Fibroblast of lung (primary cell): ENCODE results near the gene APC2. TPM values are rescaled to one million over a fixed set of nuclear protein-coding genes. Genes with fewer than 3 reads are reported as not detected.

Experiments used
- DNase-seq, 2 donors: peaks; one replicate each; pipeline versions ENCODE4 v3.0.0 to v3.0.0-alpha.2; 2010; ENCODE audit warnings: low read depth in 2 of 2
- H2AFZ ChIP-seq: 2 replicates; pipeline ENCODE4 v1.5.1; 2012; ENCODE audit warnings: low read length, control low read depth, inconsistent platforms
- H3K27ac ChIP-seq: 2 replicates; pipeline ENCODE4 v1.5.1; 2011; ENCODE audit warnings: low read length, control low read depth; ENCODE audit not compliant: insufficient read depth
- H3K27me3 ChIP-seq: 2 replicates; pipeline ENCODE4 v1.5.1; 2011; ENCODE audit warnings: mild to moderate bottlenecking, low read length; ENCODE audit not compliant: control insufficient read depth, insufficient read depth
- H3K36me3 ChIP-seq: 2 replicates; pipeline ENCODE4 v1.5.1; 2011; ENCODE audit warnings: low read length; ENCODE audit not compliant: control insufficient read depth, insufficient read depth
- H3K4me1 ChIP-seq: 2 replicates; pipeline ENCODE4 v1.5.1; 2011; ENCODE audit warnings: low read length; ENCODE audit not compliant: control insufficient read depth, insufficient read depth; ENCODE audit errors: extremely low read depth
- H3K4me2 ChIP-seq: 2 replicates; pipeline ENCODE4 v1.5.1; 2011; ENCODE audit warnings: low read length, control low read depth; ENCODE audit not compliant: insufficient read depth; ENCODE audit errors: extremely low read depth
- H3K4me3 ChIP-seq, 4 experiments: fragments of 200-600 bp in 1 of 4; sonication (generic) in 1 of 4; replicated peaks in 1 of 4; 2 replicates each; pipeline ENCODE4 v1.5.1; 2011 to 2016; ENCODE audit warnings: low read length in 4 of 4, low read depth in 3 of 4, mild to moderate bottlenecking in 3 of 4, control low read depth in 2 of 4, inconsistent platforms in 1 of 4, mixed read lengths in 1 of 4; ENCODE audit not compliant: insufficient read depth in 1 of 4; ENCODE audit errors: control extremely low read depth in 1 of 4
- H3K79me2 ChIP-seq: 2 replicates; pipeline ENCODE4 v1.5.1; 2012; ENCODE audit warnings: mild to moderate bottlenecking, low read length, inconsistent platforms; ENCODE audit not compliant: control insufficient read depth, insufficient read depth
- H3K9ac ChIP-seq: 2 replicates; pipeline ENCODE4 v1.5.1; 2011; ENCODE audit warnings: mild to moderate bottlenecking, low read length, control low read depth; ENCODE audit not compliant: insufficient read depth
- H3K9me3 ChIP-seq: 2 replicates; pipeline ENCODE4 v1.5.1; 2012; ENCODE audit warnings: low read depth, low read length; ENCODE audit not compliant: control insufficient read depth, insufficient read depth
- H4K20me1 ChIP-seq: 2 replicates; pipeline ENCODE4 v1.5.1; 2011; ENCODE audit warnings: low read length; ENCODE audit not compliant: control insufficient read depth, insufficient read depth; ENCODE audit errors: extremely low read depth
- CTCF ChIP-seq, 2 donors: IDR thresholded peaks in 1 of 2; conservative IDR thresholded peaks in 1 of 2; 1 replicate in 1 of 2; 2 replicates in 1 of 2; pipeline ENCODE4 v1.5.1; 2011 to 2012; ENCODE audit warnings: low read length in 2 of 2, control low read depth in 1 of 2, inconsistent platforms in 1 of 2, low read depth in 1 of 2, mild to moderate bottlenecking in 1 of 2
- EZH2 ChIP-seq: IDR thresholded peaks from 2 replicates; pipeline ENCODE4 v1.5.1; 2012; ENCODE audit warnings: low read length, control low read depth, mild to moderate bottlenecking; ENCODE audit errors: missing control alignments
- polyA plus RNA-seq, 2 donors: library from polyadenylated mRNA; depleted of rRNA in 1 of 2; stranded (reverse) in 1 of 2; unstranded in 1 of 2; fragments of >200 nt; gene quantifications; 2 replicates each; pipeline ENCODE4 v1.2.1, GENCODE V29; 2011 to 2012; ENCODE audit warnings: missing spikeins in 1 of 2
- total RNA-seq: library from RNA; depleted of rRNA; stranded (reverse); fragments of >200 nt; gene quantifications from 2 replicates; pipeline ENCODE4 v1.2.1, GENCODE V29; 2014

The APC2 gene
- total and polyA plus RNA-seq, 2 donors (not counting 1 experiment from before 2014, with no cell fraction given) = 0.01 to 0.50 TPM

GRCh38 chr19:1435378-1435989 is 14.4 kb upstream of the APC2 start:
- no peak overlapping the region for H3K27ac ChIP-seq
- no peaks in the 10 kb centered on the region for H3K27me3 ChIP-seq
- H3K4me3 ChIP-seq = no peak overlapping the region
- H3K36me3 ChIP-seq = peaks cover 38% of the 10 kb centered on the region
- H4K20me1 ChIP-seq = no peaks in the 10 kb centered on the region
- peaks cover 24% of the 10 kb centered on the region for H3K79me2 ChIP-seq
- H3K9ac ChIP-seq = no peak overlapping the region
- H3K4me1 ChIP-seq = peaks cover 2% of the 10 kb centered on the region
- no peak for DNase-seq
- H3K9me3 ChIP-seq = no peaks in the 10 kb centered on the region
- H2AFZ ChIP-seq = no peak overlapping the region
- TF ChIP-seq CTCF (conservative IDR thresholded peaks at IDR 0.05 in 1 of 2, IDR thresholded peaks at IDR 0.05 in 1 of 2; ENCODE audit: low read depth in 1 of 2, low read length in 2 of 2) (no peak), EZH2 (no peak)
- no peak overlapping the region for H3K4me2 ChIP-seq

DNA sequence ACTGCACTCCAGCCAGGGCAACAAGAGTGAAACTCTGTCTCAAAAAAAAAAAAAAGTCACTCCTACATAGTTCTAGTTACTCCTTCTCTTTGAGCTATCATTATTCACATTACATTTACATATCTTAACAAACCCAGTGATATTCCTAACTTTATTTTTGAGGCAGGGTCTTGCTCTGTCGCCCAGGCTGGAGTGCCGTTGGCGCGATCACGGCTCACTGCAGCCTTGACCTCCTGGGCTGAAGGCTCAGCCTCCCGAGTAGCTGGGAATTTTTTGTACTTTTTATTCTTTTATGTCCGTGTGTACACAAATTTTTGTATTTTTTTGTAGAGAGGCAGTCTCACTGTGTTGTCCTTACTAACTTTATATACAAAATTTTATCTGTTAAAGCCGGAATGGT is 12.3 kb upstream of the APC2 start:
- Histone ChIP-seq H3K4me3 (peak overlapping the region in 1 of 4 experiments; percentile 95), H3K27me3 (no peaks in the 10 kb centered on the region), H3K27ac (no peak overlapping the region), H3K79me2 (peaks cover 34% of the 10 kb centered on the region), H3K4me1 (peaks cover 2% of the 10 kb centered on the region), H2AFZ (peak overlapping the region; percentile 53), H3K4me2 (peak overlapping the region; percentile 68), H3K36me3 (peaks cover 48% of the 10 kb centered on the region), H3K9me3 (no peaks in the 10 kb centered on the region), H4K20me1 (no peaks in the 10 kb centered on the region), H3K9ac (peak overlapping the region; percentile 7)
- DNase-seq = no peak
- TF ChIP-seq EZH2 = no peak
- TF ChIP-seq CTCF (conservative IDR thresholded peaks at IDR 0.05 in 1 of 2, IDR thresholded peaks at IDR 0.05 in 1 of 2; ENCODE audit: low read depth in 1 of 2, low read length in 2 of 2) = no peak

GRCh38 chr19:1438035-1438932 is 11.6 kb upstream of the APC2 start, which contains the start of gene RPS15:
Gene RPS15 (plus strand): TSS chr19:1438396. CDS start chr19:1438426, 30 bp downstream.
- peak within 1 kb of the TSS; percentile 88 for H3K4me2 ChIP-seq
- peak within 1 kb of the TSS; percentile 72 to 96 (median 90) for H3K4me3 ChIP-seq
- H3K27me3 ChIP-seq = no peaks in the 10 kb centered on the region
- H2AFZ ChIP-seq = peak within 1 kb of the TSS; percentile 53
- peak within 1 kb of the TSS; percentile 93 for H3K9ac ChIP-seq
- H3K9me3 ChIP-seq = no peaks in the 10 kb centered on the region
- H3K79me2 ChIP-seq = peaks cover 33% of the 10 kb centered on the region
- TF ChIP-seq CTCF (conservative IDR thresholded peaks at IDR 0.05 in 1 of 2, IDR thresholded peaks at IDR 0.05 in 1 of 2; ENCODE audit: low read depth in 1 of 2, low read length in 2 of 2) (peak; percentile 73 to 83), EZH2 (no peak)
- H3K4me1 ChIP-seq = peaks cover 2% of the 10 kb centered on the region
- H3K27ac ChIP-seq = peak within 1 kb of the TSS; percentile 96
- no peaks in the 10 kb centered on the region for H4K20me1 ChIP-seq
- peaks cover 45% of the 10 kb centered on the region for H3K36me3 ChIP-seq
- peak; percentile 91 to 96 for DNase-seq
